GM12864 (cell line): ENCODE measurements around the gene MPPED1.

Experiments
- DNase-seq: peaks from one replicate; pipeline ENCODE4 v3.0.0-alpha.2; 2011; ENCODE audit warnings: low read depth
- H3K4me3 ChIP-seq: 2 replicates; pipeline ENCODE4 v1.5.1; 2011; ENCODE audit warnings: mild to moderate bottlenecking, low read depth, low read length, control low read depth
- TF ChIP-seq, protein P1 (sequence below): IDR thresholded peaks from 2 replicates; pipeline ENCODE4 v1.5.1; 2011; ENCODE audit warnings: low read depth, mild to moderate bottlenecking, moderate library complexity, low read length, control low read depth, inconsistent platforms; ENCODE audit errors: missing control alignments

The MPPED1 gene

GRCh38 chr22:43398246-43398645 is 13.6 kb upstream of the MPPED1 start:
- no peak for DNase-seq
- TF ChIP-seq, protein P1, sequence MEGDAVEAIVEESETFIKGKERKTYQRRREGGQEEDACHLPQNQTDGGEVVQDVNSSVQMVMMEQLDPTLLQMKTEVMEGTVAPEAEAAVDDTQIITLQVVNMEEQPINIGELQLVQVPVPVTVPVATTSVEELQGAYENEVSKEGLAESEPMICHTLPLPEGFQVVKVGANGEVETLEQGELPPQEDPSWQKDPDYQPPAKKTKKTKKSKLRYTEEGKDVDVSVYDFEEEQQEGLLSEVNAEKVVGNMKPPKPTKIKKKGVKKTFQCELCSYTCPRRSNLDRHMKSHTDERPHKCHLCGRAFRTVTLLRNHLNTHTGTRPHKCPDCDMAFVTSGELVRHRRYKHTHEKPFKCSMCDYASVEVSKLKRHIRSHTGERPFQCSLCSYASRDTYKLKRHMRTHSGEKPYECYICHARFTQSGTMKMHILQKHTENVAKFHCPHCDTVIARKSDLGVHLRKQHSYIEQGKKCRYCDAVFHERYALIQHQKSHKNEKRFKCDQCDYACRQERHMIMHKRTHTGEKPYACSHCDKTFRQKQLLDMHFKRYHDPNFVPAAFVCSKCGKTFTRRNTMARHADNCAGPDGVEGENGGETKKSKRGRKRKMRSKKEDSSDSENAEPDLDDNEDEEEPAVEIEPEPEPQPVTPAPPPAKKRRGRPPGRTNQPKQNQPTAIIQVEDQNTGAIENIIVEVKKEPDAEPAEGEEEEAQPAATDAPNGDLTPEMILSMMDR: no peak
- no peak overlapping the region for H3K4me3 ChIP-seq

DNA sequence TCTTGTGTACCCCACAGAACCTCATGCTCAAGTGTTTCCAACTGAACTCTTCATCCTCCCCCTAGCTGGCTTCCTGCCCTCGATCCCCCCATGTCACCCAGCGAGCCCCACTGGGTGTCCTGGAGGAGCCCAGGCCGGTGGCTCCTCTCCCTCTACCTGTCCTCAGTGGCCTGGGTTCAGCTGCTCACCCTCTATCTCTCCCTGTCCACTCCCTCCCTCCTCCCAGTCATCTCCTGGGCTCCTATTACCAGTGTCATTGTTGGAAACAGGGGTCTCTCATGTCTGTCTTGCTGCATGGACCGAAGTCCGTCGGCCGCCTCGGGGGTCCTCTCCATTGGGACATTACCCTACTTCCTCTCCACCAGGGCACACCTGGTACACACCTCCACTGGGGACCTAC is 12.9 kb upstream of the MPPED1 start:
- no peak for DNase-seq
- TF ChIP-seq, protein P1: no peak
- H3K4me3 ChIP-seq: no peak overlapping the region

GRCh38 chr22:43399338-43399979 is 12.4 kb upstream of the MPPED1 start:
- no peak for DNase-seq
- TF ChIP-seq, protein P1: no peak
- H3K4me3 ChIP-seq: no peak overlapping the region

- TF ChIP-seq, protein P1: no peak
- DNase-seq: no peak
- H3K4me3 ChIP-seq: no peak overlapping the region
Observed at GRCh38 chr22:43399980-43400358, 11.8 kb upstream of the MPPED1 start.

DNA sequence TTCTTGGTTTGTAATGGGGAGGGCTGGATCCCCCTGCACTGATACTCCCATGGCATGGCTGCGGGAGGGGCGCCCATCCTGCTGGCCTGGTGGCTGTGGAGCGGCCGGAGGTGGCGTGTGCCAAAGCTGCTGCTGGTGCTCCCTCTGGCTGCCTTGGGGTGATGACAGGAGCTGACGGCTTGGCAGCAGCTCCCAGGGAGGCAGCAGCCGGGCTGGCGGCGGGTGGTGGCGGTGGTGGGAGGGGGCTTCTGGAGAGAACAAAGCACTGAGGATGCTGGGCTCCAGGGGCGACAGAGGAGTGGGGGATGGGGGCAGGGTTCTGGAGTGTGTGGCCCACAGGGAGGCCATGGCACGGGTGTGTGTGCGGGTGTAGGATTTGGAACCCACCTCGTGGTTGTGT is 11.4 kb upstream of the MPPED1 start:
- no peak for DNase-seq
- TF ChIP-seq, protein P1: no peak
- H3K4me3 ChIP-seq: no peak overlapping the region

DNA sequence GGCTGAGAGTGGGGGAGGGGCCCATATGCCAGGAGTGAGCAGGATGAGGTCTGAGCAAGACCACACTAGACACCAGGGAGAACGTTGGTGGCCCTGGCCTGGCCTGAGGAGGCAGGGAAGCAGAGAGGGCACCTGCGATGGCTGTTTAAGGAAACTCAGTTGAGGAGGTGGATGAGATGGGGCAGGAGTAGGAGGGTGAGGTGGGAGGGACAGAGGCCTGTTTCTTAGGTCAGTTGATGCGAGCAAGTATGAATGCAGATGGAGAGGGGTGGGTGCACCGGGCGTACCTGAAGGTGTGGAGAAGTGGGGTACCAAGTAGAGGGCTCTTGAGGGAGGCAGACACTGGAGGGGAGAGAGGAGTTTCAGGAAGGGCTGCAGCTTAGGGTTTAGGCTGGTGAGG is 10.6 kb upstream of the MPPED1 start:
- TF ChIP-seq, protein P1: no peak
- no peak for DNase-seq
- no peak overlapping the region for H3K4me3 ChIP-seq

DNA sequence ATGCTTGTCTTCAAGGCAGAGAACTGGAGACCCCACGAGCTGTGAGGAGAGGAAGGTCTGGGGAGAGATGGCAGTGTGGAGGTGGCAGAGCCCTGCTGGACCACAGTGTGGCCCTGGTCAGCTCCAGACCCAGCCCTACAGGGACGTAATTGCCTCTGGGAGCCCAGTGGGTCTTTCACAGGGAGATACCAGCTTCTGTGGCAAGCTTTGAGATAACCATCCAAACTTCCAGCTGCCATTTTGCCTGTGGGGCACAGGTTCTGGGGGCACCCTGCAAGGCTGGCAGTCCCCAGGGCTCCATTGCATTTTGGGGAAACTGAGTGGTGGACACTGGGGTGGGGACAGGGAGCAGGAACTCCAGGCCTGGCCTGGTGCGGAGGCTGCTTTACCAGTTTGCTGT is 10.2 kb upstream of the MPPED1 start:
- TF ChIP-seq, protein P1: no peak
- H3K4me3 ChIP-seq: no peak overlapping the region
- DNase-seq: no peak
